Natural killer cell (primary cell): ENCODE data around the gene UBL5. TPM values are rescaled to one million over a fixed set of nuclear protein-coding genes. Genes with fewer than 3 reads are reported as not detected.

Source experiments
- ATAC-seq, 3 donors: fragments of 150-1000 bp in 2 of 3; fragments of 200-7000 bp in 1 of 3; cut with Tn5 transposase; 1 replicate in 1 of 3; 2 replicates in 2 of 3; pipeline ENCODE4 v1.10.0; 2021; ENCODE audit warnings: mild to moderate bottlenecking in 2 of 3, moderate library complexity in 2 of 3
- DNase-seq, 2 donors: peaks; one replicate each; pipeline versions ENCODE4 v3.0.0 to v3.0.0-alpha.2; 2013 to 2021; ENCODE audit warnings: mixed read lengths in 1 of 2
- H3K27ac ChIP-seq: one replicate; pipeline ENCODE4 v1.5.1; 2013; ENCODE audit warnings: mild to moderate bottlenecking, low read length
- H3K27me3 ChIP-seq: one replicate; pipeline ENCODE4 v1.6.1; 2013; ENCODE audit warnings: low read length; ENCODE audit not compliant: control insufficient read depth, insufficient read depth
- H3K36me3 ChIP-seq: one replicate; pipeline ENCODE4 v1.6.1; 2013; ENCODE audit warnings: low read length; ENCODE audit not compliant: control insufficient read depth, insufficient read depth
- H3K4me1 ChIP-seq: one replicate; pipeline ENCODE4 v1.6.1; 2013; ENCODE audit warnings: low read length; ENCODE audit not compliant: control insufficient read depth, insufficient read depth
- H3K4me3 ChIP-seq: one replicate; pipeline ENCODE4 v1.5.1; 2013; ENCODE audit warnings: low read length
- H3K9me3 ChIP-seq: one replicate; pipeline ENCODE4 v1.6.1; 2013; ENCODE audit warnings: low read length; ENCODE audit not compliant: control insufficient read depth, insufficient read depth
- H3K27ac Mint-ChIP-seq, 2 donors: one replicate each; pipeline ENCODE4 v1.8.0; 2022; ENCODE audit warnings: mild to moderate bottlenecking in 2 of 2, mixed read lengths in 2 of 2, moderate library complexity in 1 of 2
- H3K27me3 Mint-ChIP-seq, 2 donors: one replicate each; pipeline ENCODE4 v1.8.0; 2022; ENCODE audit warnings: low read depth in 2 of 2, mixed read lengths in 2 of 2
- H3K36me3 Mint-ChIP-seq: one replicate; pipeline ENCODE4 v1.8.0; 2022; ENCODE audit warnings: mixed read lengths
- H3K4me1 Mint-ChIP-seq, 2 donors: one replicate each; pipeline ENCODE4 v1.8.0; 2022; ENCODE audit warnings: mixed read lengths in 2 of 2
- H3K4me3 Mint-ChIP-seq: one replicate; pipeline ENCODE4 v1.8.0; 2022; ENCODE audit warnings: mild to moderate bottlenecking, moderate library complexity, mixed read lengths
- H3K9me3 Mint-ChIP-seq, 2 donors: one replicate each; pipeline ENCODE4 v1.8.0; 2022; ENCODE audit warnings: mixed read lengths in 2 of 2
- CTCF ChIP-seq: fragments of 200-600 bp; IDR thresholded peaks from one replicate; pipeline ENCODE4 v1.8.0; 2022; ENCODE audit warnings: antibody characterized with exemption
- whole genome bisulfite sequencing: methylation state at CpG from one replicate; pipeline ENCODE4 v1.1.7; 2013; ENCODE audit warnings: missing lambda C conversion rate; ENCODE audit not compliant: insufficient coverage; 5-methylcytosine and 5-hydroxymethylcytosine counted together
- intact Hi-C: fragments of 100-400 bp; cut with micrococcal nuclease; formaldehyde crosslinking; loops from one replicate; pipeline ENCODE4 v1.14.2; 2022
- total RNA-seq, 4 donors: library from RNA; stranded (reverse); fragments of 120-200 nt in 1 of 4; gene quantifications; one replicate each; pipeline versions ENCODE4 v1.2.3 to v1.2.4, GENCODE V29; 2013 to 2022

Gene UBL5
- total RNA-seq, 3 donors from 2014 or later (not counting 1 experiment from before 2014, with no cell fraction given), result 193 to 239 (median 194) TPM

DNA sequence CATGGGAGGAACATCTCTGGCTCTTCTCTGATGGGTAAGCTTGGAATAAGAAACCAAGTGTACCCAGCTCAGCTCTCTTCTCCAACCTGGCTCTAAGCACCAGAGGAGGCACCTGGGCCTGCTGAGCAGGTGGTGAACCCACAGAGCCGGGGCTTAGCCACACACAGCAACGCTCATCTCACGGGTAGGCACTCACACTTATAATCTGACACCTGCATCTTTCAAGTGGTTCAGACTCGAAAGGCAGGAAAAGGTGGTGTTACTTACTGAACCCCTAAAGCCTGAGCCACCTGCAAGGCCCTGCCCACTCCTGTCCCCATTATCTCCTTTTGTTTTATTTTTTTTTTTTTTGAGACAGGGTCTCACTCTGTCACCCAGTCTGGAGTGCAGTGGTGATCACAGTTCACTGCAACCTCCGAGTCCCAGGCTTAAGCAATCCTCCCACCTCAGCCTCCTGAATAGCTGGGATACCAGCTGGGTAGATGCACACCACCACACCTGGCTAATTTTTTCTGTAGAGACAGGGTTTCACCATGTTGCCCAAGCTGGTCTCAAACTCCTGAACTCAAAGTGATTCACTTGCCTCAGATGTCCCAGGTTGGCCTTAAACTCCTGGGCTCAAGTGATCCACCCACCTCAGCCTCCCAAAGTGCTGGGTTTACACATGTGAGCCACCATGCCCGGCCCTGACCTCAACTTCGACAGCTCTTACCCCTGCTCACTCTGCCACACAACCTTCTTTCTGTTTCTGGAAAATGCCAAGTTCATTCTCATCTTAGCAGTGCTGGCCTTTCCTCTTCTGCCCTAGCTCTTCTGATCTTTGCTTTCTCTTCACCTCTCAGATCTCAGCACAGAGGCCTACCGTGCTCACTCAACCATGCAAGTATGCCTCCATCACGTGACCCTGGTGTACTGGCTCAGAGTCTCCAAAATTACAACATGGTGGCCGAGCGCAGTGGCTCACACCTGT lies 18.6 kb upstream of the UBL5 start:
- Histone ChIP-seq H3K27ac (peak overlapping the region; percentile 3), H3K27me3 (no peaks in the 10 kb centered on the region), H3K4me3 (no peak overlapping the region), H3K36me3 (peaks cover 17% of the 10 kb centered on the region), H3K4me1 (peaks cover 20% of the 10 kb centered on the region), H3K9me3 (no peaks in the 10 kb centered on the region)
- Mint-ChIP-seq H3K27me3 (no peaks in the 10 kb centered on the region), H3K4me3 (no peak overlapping the region), H3K9me3 (no peaks in the 10 kb centered on the region), H3K4me1 (peaks cover 6 to 7% of the 10 kb centered on the region in 2 donors), H3K27ac (peak overlapping the region; percentile 25 to 27), H3K36me3 (no peaks in the 10 kb centered on the region)
- ATAC-seq, result peak in 2 of 3 donors; percentile 17 to 54
- no peak for TF ChIP-seq CTCF
- intact Hi-C loops, result no loop called here
- WGBS, result 58% methylated on average over 11 of the region's 11 CpGs
- peak in 1 of 2 donors; percentile 71 for DNase-seq

DNA sequence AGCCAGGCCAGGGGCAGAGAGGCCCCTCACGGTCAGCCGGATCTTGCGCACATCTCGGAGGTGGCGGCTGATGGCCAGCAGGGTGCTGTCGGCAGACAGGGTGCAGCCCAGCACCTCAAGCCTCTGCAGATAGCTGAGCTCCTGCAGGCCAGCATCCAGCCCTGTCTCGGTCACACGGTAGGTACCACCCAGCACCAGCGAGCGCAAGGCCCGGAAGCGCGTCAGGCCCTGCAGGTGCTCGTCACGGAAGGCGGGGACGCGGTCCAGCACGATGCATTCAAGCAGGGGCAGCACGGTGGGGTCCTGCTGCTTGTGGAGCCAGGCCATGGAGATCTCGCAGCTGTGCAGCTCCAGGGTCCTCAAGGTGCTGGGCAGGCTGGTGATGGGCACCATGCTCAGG lies 16.6 kb upstream of the UBL5 start:
- H3K27me3 Mint-ChIP-seq, result no peaks in the 10 kb centered on the region
- H3K36me3 ChIP-seq, result peaks cover 17% of the 10 kb centered on the region
- intact Hi-C loops, result no loop called here

GRCh38 chr19:9818175-9818733 lies 9.5 kb upstream of the UBL5 start:
- peak in 1 of 2 donors; percentile 44 for DNase-seq
- whole genome bisulfite sequencing, result 4% methylated on average over 39 of the region's 39 CpGs
- no peaks in the 10 kb centered on the region for H3K27me3 ChIP-seq

More for the DNA sequence above, 16.6 kb upstream of the UBL5 start:
- no peak for TF ChIP-seq CTCF
- WGBS, result 99% methylated on average over 21 of the region's 21 CpGs
- Histone ChIP-seq H3K4me3 (no peak overlapping the region), H3K27me3 (no peaks in the 10 kb centered on the region), H3K4me1 (peaks cover 20% of the 10 kb centered on the region), H3K27ac (no peak overlapping the region), H3K9me3 (no peaks in the 10 kb centered on the region)
- no peaks in the 10 kb centered on the region for H3K9me3 Mint-ChIP-seq
- H3K27ac Mint-ChIP-seq, result no peak overlapping the region
- no peak overlapping the region for H3K4me3 Mint-ChIP-seq
- no peak for DNase-seq
- no peak for ATAC-seq
- peaks cover 6 to 8% of the 10 kb centered on the region in 2 donors for H3K4me1 Mint-ChIP-seq
- no peaks in the 10 kb centered on the region for H3K36me3 Mint-ChIP-seq

More at GRCh38 chr19:9818175-9818733, 9.5 kb upstream of the UBL5 start:
- peak overlapping the region; percentile 95 for H3K27ac ChIP-seq
- peak overlapping the region; percentile 90 for H3K4me3 Mint-ChIP-seq
- no peaks in the 10 kb centered on the region for H3K27me3 Mint-ChIP-seq
- H3K36me3 ChIP-seq, result no peaks in the 10 kb centered on the region
- peaks cover 14% of the 10 kb centered on the region for H3K4me1 ChIP-seq
- peak overlapping the region; percentile 87 to 89 for H3K27ac Mint-ChIP-seq
- ATAC-seq, result no peak
- intact Hi-C loops, result loop anchor here (2.0 kb wide), 1 partner anchor 33 kb away; no protein-coding TSS in a partner anchor
- peak overlapping the region; percentile 87 for H3K4me3 ChIP-seq
- no peaks in the 10 kb centered on the region for H3K9me3 ChIP-seq
- no peaks in the 10 kb centered on the region for H3K9me3 Mint-ChIP-seq
- H3K36me3 Mint-ChIP-seq, result no peaks in the 10 kb centered on the region
- H3K4me1 Mint-ChIP-seq, result peaks cover 19 to 29% of the 10 kb centered on the region in 2 donors
- no peak for TF ChIP-seq CTCF
